PFSK-1 (cell line): ENCODE data around the gene UCHL3.

Source experiments
- FOXP2 ChIP-seq: optimal IDR thresholded peaks from 2 replicates; pipeline ENCODE3; 2011; ENCODE audit warnings: borderline replicate concordance, control low read depth, inconsistent platforms; ENCODE audit not compliant: insufficient read depth; ENCODE audit errors: extremely low read length, extremely low read depth
- POLR2AphosphoS5 ChIP-seq: IDR thresholded peaks from 2 replicates; pipeline ENCODE4 v1.6.1; 2012; ENCODE audit warnings: low read depth, mild to moderate bottlenecking, control low read depth, low read length, moderate library complexity
- SIN3A ChIP-seq: IDR thresholded peaks from 2 replicates; pipeline ENCODE4 v1.6.1; 2012; ENCODE audit warnings: mild to moderate bottlenecking, low read length, moderate library complexity, borderline replicate concordance; ENCODE audit not compliant: insufficient read depth
- TAF1 ChIP-seq: IDR thresholded peaks from 2 replicates; pipeline ENCODE4 v1.6.1; 2012; ENCODE audit warnings: low read length, control low read depth, borderline replicate concordance; ENCODE audit not compliant: insufficient read depth
- TF ChIP-seq, protein P1 (sequence below), 2 experiments: IDR thresholded peaks; 2 replicates each; pipeline versions ENCODE4 v1.6.1 to v1.8.0; 2011 to 2012; ENCODE audit warnings: low read depth in 2 of 2, low read length in 2 of 2, control low read depth in 1 of 2, inconsistent platforms in 1 of 2, mild to moderate bottlenecking in 1 of 2, moderate library complexity in 1 of 2; ENCODE audit not compliant: insufficient read depth in 1 of 2

Gene UCHL3

DNA sequence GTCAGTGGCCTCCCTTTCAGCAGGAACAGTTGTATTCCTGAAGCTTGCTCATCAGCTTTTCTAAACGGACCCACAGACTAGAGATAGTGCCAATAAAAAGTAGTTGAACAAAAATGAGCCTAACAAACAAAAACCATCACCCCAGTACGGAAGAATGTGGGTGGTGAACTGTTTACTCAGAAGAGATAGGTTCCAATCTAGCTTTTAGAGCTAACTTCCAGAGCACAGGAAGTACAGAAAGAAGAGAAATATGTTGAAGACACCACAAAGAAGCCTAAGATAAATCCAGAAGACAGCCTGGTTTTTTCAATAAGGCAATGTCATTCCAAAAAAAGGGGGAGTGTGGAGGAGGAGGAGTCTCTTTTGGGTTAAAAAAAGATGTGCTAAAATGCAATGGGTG lies 83.7 kb downstream of the UCHL3 start:
- TF ChIP-seq SIN3A (no peak), TAF1 (no peak), POLR2AphosphoS5 (no peak), FOXP2 (no peak)
- TF ChIP-seq, protein P1, sequence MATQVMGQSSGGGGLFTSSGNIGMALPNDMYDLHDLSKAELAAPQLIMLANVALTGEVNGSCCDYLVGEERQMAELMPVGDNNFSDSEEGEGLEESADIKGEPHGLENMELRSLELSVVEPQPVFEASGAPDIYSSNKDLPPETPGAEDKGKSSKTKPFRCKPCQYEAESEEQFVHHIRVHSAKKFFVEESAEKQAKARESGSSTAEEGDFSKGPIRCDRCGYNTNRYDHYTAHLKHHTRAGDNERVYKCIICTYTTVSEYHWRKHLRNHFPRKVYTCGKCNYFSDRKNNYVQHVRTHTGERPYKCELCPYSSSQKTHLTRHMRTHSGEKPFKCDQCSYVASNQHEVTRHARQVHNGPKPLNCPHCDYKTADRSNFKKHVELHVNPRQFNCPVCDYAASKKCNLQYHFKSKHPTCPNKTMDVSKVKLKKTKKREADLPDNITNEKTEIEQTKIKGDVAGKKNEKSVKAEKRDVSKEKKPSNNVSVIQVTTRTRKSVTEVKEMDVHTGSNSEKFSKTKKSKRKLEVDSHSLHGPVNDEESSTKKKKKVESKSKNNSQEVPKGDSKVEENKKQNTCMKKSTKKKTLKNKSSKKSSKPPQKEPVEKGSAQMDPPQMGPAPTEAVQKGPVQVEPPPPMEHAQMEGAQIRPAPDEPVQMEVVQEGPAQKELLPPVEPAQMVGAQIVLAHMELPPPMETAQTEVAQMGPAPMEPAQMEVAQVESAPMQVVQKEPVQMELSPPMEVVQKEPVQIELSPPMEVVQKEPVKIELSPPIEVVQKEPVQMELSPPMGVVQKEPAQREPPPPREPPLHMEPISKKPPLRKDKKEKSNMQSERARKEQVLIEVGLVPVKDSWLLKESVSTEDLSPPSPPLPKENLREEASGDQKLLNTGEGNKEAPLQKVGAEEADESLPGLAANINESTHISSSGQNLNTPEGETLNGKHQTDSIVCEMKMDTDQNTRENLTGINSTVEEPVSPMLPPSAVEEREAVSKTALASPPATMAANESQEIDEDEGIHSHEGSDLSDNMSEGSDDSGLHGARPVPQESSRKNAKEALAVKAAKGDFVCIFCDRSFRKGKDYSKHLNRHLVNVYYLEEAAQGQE (IDR thresholded peaks at IDR 0.05; ENCODE audit: insufficient read depth in 1 of 2, low read depth in 2 of 2, low read length in 2 of 2): no peak

DNA sequence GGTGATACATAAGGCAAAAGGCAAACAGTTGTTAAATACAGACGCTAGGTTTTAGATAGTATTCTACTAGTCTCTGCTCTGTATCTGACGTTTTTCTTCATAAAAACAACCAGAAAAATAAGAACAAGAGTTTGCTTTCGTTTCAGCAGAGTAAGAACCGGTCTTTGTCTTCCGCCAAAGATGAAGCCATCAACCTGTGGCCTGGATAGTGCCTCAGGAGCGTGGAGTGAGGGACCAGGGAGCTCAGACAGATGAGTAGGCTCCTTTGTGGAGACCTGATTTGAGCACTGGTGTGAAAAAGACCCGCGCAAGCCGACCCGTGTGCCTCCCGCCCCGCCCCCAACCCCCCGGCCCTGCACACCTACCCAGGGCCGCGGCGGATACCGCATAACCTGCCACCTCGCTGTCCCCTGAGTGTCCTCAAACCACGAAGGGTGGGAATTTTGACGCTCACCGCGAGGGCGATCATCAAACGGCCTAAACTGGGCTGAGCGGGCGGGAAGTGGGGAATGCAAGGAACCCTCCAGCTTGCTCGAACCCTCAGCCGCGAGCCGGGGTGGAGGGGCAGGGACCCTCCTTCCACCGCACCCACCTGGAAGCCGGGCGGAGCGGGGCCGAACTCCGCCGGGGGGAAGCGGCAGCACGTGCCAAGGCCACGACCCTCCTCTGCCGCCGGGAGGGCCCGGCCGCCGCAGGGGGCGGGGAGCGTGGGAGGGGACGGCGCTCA lies 85.7 kb downstream of the UCHL3 start:
- TF ChIP-seq POLR2AphosphoS5 (no peak), SIN3A (no peak), TAF1 (no peak), FOXP2 (no peak)
- TF ChIP-seq, protein P1 (IDR thresholded peaks at IDR 0.05; ENCODE audit: insufficient read depth in 1 of 2, low read depth in 2 of 2, low read length in 2 of 2): no peak

DNA sequence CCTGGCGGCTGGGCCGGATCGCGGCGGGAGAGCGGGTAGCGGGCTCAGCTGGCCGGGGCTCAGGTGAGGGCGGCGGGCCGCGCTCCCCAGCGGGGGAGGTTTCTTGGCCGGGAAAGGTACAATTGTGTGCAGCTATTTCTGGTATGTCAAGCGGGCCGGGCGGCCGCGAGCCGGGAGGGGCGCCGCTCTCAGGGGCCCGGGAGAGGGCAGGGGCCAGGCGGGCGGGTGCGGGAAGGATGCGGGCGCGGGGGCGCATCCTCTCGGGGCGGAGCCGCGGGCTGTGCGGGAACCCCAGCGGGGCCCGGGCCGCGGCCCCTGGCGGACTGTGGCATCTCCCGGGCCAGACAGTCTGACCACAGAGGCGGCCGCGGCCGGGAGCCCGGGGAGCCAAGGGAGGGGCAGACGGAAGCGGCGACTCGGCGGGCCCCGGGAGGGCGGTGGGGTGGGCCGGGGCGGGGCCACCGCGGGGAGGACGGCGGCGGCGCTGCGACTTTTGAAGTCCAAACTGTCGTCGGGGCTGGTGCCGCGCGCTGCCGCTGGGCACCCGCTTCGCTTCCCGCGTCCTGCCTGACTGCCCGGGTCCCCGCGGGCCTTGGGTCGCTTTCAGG lies 86.3 kb downstream of the UCHL3 start, which contains the start of gene LMO7:
TSS of gene LMO7 (plus strand) at position 503 of the 608 bp plus-strand sequence. CDS start 328 bp downstream, outside the sequence.
- TF ChIP-seq POLR2AphosphoS5: no peak

DNA sequence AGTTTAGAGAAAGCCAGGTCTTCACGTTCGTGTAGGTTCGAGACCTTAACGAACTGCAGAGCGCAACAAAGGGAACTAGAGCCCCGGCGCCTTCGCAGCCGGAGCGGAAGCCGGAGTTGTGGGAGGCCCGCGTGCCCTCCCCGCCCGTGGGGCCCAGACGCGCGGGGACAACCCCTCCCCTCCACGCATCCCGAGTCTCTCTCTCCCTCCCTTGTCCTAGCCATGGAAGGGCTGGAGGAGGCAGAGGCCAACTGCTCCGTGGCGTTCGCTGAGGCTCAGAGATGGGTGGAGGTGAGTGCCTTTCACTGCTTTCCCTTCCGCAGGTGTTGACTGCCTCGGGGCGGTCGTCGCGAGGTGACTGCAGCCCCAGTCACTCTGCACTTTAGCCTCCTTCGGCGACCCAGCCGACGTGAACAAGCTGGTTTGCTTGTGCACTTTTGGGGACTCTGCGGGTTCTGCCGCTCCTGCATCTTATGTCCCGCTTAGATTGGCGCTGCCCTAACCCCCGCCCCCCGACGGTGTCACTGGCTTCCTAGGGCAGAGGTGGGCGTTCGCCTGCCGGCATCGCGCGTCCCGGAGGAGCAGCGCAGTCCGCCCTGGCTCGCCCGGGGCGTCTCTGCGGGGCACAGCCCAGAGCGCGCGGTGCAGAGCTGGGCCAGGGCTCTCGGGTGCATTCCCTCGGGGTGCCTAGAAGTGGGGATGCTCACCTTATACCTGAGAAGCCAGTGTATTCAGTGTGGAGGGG lies 87.0 kb downstream of the UCHL3 start:
- TF ChIP-seq SIN3A: no peak
- TF ChIP-seq, protein P1 (IDR thresholded peaks at IDR 0.05; ENCODE audit: insufficient read depth in 1 of 2, low read depth in 2 of 2, low read length in 2 of 2): no peak
- TF ChIP-seq FOXP2: no peak
- no peak for TF ChIP-seq POLR2AphosphoS5
- TF ChIP-seq TAF1: no peak

DNA sequence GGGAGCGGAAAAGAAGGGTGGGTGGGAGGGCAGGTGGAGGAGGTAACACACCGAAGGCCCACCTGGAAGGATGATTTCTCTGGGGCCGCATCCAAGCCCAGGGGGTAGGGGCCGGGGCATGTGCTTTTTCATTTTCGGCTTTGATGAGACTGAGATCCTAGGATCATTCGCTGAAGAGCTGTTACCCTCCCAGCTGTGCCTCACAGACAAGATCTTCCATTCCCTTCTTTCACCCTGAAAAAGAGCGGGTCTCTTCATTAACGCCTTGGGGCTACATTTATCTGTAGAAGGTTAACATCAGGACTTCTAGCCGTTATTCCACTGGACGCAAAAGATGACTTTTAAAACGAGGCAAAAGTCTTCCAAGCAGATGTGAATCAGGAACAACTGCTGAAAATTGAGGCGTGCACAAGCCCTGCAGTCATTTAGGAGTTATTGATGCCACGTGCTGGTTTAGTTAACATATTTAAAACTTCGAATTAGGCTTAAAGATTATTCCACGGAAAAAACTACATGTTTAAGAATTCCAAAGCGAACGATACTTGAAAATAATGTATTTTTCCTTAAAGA lies 87.7 kb downstream of the UCHL3 start:
- TF ChIP-seq FOXP2 (no peak), SIN3A (no peak), TAF1 (no peak), POLR2AphosphoS5 (no peak)
- TF ChIP-seq, protein P1 (IDR thresholded peaks at IDR 0.05; ENCODE audit: insufficient read depth in 1 of 2, low read depth in 2 of 2, low read length in 2 of 2): no peak
